ENCODE measurements around the gene NME9. TPM values are rescaled to one million over a fixed set of nuclear protein-coding genes. Genes with fewer than 3 reads are reported as not detected.

Gene NME9
- total and polyA plus RNA-seq, 7 experiments from 2014 or later: 0.52 to 2.0 (median 0.71) TPM; not detected in 1

DNA sequence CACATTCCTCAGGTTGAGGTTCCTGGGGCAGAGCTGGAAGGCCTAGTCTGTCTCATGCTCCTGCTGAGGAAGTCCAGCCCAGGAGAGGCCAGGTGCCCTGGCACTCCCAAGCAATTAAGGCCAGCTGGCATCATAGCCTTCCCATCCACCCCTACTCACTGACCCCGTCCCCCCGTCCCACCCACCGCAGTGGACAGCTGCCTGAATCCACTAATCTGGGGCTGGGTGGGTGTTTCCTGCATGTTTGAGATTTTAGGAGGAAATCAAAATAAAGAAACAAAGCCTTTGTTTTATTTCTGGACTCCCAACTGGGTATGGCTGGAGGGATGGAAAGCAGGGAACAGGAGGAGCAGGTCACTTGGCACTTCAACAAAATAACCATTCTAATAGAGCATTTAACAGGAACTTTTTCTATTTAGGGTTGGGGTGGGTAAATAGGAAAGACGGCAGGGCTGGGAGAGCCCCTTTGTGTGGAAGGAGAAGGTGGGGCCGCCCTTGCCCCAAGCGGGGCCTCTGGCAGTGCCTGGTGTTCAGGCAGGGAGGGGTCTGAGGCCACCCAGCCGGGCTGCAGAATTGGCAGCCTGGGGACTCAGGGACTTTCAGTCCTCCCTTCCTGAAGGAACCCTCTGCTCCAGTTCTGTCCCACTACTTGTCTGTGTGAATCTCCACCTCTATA lies 27.2 kb upstream of the NME9 start:
- Mint-ChIP-seq H3K27ac (no peak overlapping the region), H3K36me3 (no peaks in the 10 kb centered on the region), H3K4me3 (no peak overlapping the region), H3K27me3 (peaks cover 0 to 10% (median 0%) of the 10 kb centered on the region in 5 donors), H3K9me3 (no peaks in the 10 kb centered on the region), H3K4me1 (no peaks in the 10 kb centered on the region)
- ATAC-seq (no peak), DNase-seq (no peak)
- ChIA-PET POLR2A (no interaction called here), CTCF (no interaction called here)
- H3K4me3 ChIP-seq (ENCODE audit: low read length): no peak overlapping the region
- no peak overlapping the region for H3K27ac ChIP-seq (ENCODE audit: low read depth, low read length)
- no peaks in the 10 kb centered on the region for H3K27me3 ChIP-seq (ENCODE audit: control insufficient read depth in 2 of 2, insufficient read depth in 2 of 2, low read length in 2 of 2)
- H3K9me3 ChIP-seq (ENCODE audit: control insufficient read depth in 2 of 3, low read length in 3 of 3): no peaks in the 10 kb centered on the region
- no peaks in the 10 kb centered on the region for H3K36me3 ChIP-seq (ENCODE audit: control insufficient read depth in 2 of 3, insufficient read depth in 3 of 3, low read length in 3 of 3)
- H3K4me1 ChIP-seq (ENCODE audit: control insufficient read depth in 2 of 2, insufficient read depth in 2 of 2, low read length in 2 of 2): no peaks in the 10 kb centered on the region
- intact Hi-C loops (cut with micrococcal nuclease): no loop called here

DNA sequence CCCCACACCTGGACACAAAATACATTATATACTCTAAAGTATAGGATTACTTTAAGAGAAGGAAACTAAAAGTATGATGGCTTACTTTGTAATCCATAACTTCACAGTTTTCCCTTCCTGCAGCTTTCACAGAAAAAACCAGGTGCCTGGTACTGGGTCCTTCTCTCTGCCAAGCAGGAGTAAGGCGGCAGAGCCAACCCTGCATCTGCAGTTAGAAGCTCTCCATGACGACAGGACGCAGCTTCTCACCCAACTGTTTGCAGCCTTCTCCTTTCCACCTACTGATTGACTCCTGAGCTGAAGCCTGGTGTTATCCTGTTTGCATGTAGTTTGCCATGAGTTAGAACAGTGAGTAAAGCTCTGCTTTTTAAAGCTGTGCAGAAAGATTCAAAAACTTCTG lies 25.4 kb upstream of the NME9 start:
- Mint-ChIP-seq H3K27me3 (peaks cover 0 to 19% (median 0%) of the 10 kb centered on the region in 5 donors), H3K36me3 (no peaks in the 10 kb centered on the region), H3K9me3 (no peaks in the 10 kb centered on the region), H3K27ac (no peak overlapping the region), H3K4me1 (no peaks in the 10 kb centered on the region), H3K4me3 (no peak overlapping the region)
- Histone ChIP-seq H3K27ac (ENCODE audit: low read depth, low read length) (no peak overlapping the region), H3K27me3 (ENCODE audit: control insufficient read depth in 2 of 2, insufficient read depth in 2 of 2, low read length in 2 of 2) (no peaks in the 10 kb centered on the region), H3K9me3 (ENCODE audit: control insufficient read depth in 2 of 3, low read length in 3 of 3) (no peaks in the 10 kb centered on the region), H3K4me3 (ENCODE audit: low read length) (no peak overlapping the region), H3K36me3 (ENCODE audit: control insufficient read depth in 2 of 3, insufficient read depth in 3 of 3, low read length in 3 of 3) (no peaks in the 10 kb centered on the region), H3K4me1 (ENCODE audit: control insufficient read depth in 2 of 2, insufficient read depth in 2 of 2, low read length in 2 of 2) (no peaks in the 10 kb centered on the region)
- intact Hi-C loops (cut with micrococcal nuclease): no loop called here
- CTCF ChIA-PET: interaction anchor here (1.2 kb wide), 1 partner anchor 25 kb away, joined by 4 read pairs; no protein-coding TSS in a partner anchor
- DNase-seq: no peak
- ATAC-seq: no peak
- POLR2A ChIA-PET: no interaction called here

GRCh38 chr3:138354376-138354775 lies 24.7 kb upstream of the NME9 start:
- Mint-ChIP-seq H3K36me3 (no peaks in the 10 kb centered on the region), H3K27me3 (peaks cover 0 to 24% (median 4%) of the 10 kb centered on the region in 5 donors), H3K4me3 (no peak overlapping the region), H3K4me1 (no peaks in the 10 kb centered on the region), H3K9me3 (no peaks in the 10 kb centered on the region), H3K27ac (no peak overlapping the region)
- no peak for DNase-seq
- ChIA-PET CTCF (no interaction called here), POLR2A (no interaction called here)
- Histone ChIP-seq H3K4me3 (ENCODE audit: low read length) (no peak overlapping the region), H3K4me1 (ENCODE audit: control insufficient read depth in 2 of 2, insufficient read depth in 2 of 2, low read length in 2 of 2) (no peaks in the 10 kb centered on the region), H3K36me3 (ENCODE audit: control insufficient read depth in 2 of 3, insufficient read depth in 3 of 3, low read length in 3 of 3) (no peaks in the 10 kb centered on the region), H3K9me3 (ENCODE audit: control insufficient read depth in 2 of 3, low read length in 3 of 3) (no peaks in the 10 kb centered on the region), H3K27me3 (ENCODE audit: control insufficient read depth in 2 of 2, insufficient read depth in 2 of 2, low read length in 2 of 2) (no peaks in the 10 kb centered on the region), H3K27ac (ENCODE audit: low read depth, low read length) (no peak overlapping the region)
- ATAC-seq: no peak
- intact Hi-C loops (cut with micrococcal nuclease): no loop called here

DNA sequence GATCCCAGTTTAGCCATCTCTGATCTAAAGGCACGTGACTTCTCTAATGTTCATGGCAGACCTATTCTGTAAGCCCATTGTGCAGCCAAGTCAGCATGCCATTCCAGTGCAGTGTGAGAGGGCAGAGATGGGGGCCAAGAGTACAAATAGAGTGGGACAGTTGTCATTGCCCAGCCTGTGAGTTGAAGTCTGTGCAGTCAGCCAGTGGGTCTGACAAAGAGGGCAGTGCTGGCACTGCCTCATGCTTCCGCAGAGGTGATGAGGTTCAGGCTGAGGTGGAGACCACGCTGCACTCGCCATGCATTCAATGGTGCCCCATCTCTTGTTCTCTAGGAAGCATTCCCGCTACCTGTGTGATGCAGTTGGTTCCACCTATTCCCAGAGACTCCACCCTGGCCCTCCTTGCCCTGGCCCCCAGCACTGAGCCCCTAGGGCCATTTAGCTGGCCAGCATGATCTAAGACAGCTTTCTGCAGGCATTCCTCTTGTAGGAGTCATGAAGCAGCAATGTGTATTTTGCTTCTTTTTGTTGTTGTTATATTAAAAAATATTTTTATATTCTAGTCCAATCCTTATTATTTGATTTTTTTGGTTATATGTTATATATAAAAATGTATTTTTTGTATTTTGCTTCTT lies 22.4 kb upstream of the NME9 start:
- Histone ChIP-seq H3K4me1 (ENCODE audit: control insufficient read depth in 2 of 2, insufficient read depth in 2 of 2, low read length in 2 of 2) (no peaks in the 10 kb centered on the region), H3K36me3 (ENCODE audit: control insufficient read depth in 2 of 3, insufficient read depth in 3 of 3, low read length in 3 of 3) (no peaks in the 10 kb centered on the region), H3K27me3 (ENCODE audit: control insufficient read depth in 2 of 2, insufficient read depth in 2 of 2, low read length in 2 of 2) (no peaks in the 10 kb centered on the region), H3K9me3 (ENCODE audit: control insufficient read depth in 2 of 3, low read length in 3 of 3) (no peaks in the 10 kb centered on the region), H3K4me3 (ENCODE audit: low read length) (no peak overlapping the region), H3K27ac (ENCODE audit: low read depth, low read length) (no peak overlapping the region)
- CTCF ChIA-PET: no interaction called here
- peaks cover 9 to 39% (median 17%) of the 10 kb centered on the region in 5 donors for H3K27me3 Mint-ChIP-seq
- H3K4me1 Mint-ChIP-seq: peaks cover 0 to 10% (median 8%) of the 10 kb centered on the region in 7 donors
- DNase-seq (no peak), ATAC-seq (no peak)
- H3K36me3 Mint-ChIP-seq: peaks cover 0 to 4% (median 0%) of the 10 kb centered on the region in 5 donors
- intact Hi-C loops (cut with micrococcal nuclease): no loop called here
- POLR2A ChIA-PET: no interaction called here
- no peak overlapping the region for H3K27ac Mint-ChIP-seq
- peaks cover 0 to 4% (median 0%) of the 10 kb centered on the region in 11 donors for H3K9me3 Mint-ChIP-seq
- H3K4me3 Mint-ChIP-seq: no peak overlapping the region

DNA sequence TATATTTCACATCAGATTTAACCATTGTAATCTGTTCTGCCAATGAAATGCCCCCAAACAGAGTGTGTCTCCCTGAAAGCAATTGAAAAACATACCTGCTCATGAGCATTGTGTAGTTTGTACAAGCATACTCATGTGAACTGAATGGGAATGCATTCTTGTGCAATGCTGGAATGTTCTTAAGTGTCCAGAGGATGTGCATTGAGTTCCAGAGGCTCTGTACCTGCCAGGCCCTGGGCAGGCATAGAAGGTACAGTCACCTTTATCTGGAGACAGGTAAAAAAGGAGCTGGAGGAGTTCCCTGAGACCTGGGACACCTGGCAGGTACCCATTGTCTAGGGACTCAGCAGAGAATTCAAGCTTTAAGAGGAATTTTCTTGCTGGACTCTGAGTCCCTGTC lies 21.5 kb upstream of the NME9 start:
- Mint-ChIP-seq H3K36me3 (peaks cover 0 to 7% (median 0%) of the 10 kb centered on the region in 5 donors), H3K9me3 (peaks cover 0 to 4% (median 0%) of the 10 kb centered on the region in 11 donors), H3K27me3 (peaks cover 18 to 48% (median 25%) of the 10 kb centered on the region in 5 donors), H3K4me3 (no peak overlapping the region), H3K4me1 (peaks cover 0 to 11% (median 9%) of the 10 kb centered on the region in 7 donors), H3K27ac (no peak overlapping the region)
- no peaks in the 10 kb centered on the region for H3K9me3 ChIP-seq (ENCODE audit: control insufficient read depth in 2 of 3, low read length in 3 of 3)
- no peak overlapping the region for H3K27ac ChIP-seq (ENCODE audit: low read depth, low read length)
- no peaks in the 10 kb centered on the region for H3K36me3 ChIP-seq (ENCODE audit: control insufficient read depth in 2 of 3, insufficient read depth in 3 of 3, low read length in 3 of 3)
- ChIA-PET POLR2A (no interaction called here), CTCF (interaction anchor here (0.6 kb wide), 1 partner anchor 26 kb away, joined by 4 read pairs; no protein-coding TSS in a partner anchor)
- no peaks in the 10 kb centered on the region for H3K27me3 ChIP-seq (ENCODE audit: control insufficient read depth in 2 of 2, insufficient read depth in 2 of 2, low read length in 2 of 2)
- DNase-seq: no peak
- H3K4me1 ChIP-seq (ENCODE audit: control insufficient read depth in 2 of 2, insufficient read depth in 2 of 2, low read length in 2 of 2): no peaks in the 10 kb centered on the region
- no peak overlapping the region for H3K4me3 ChIP-seq (ENCODE audit: low read length)
- ATAC-seq: no peak
- intact Hi-C loops (cut with micrococcal nuclease): no loop called here

- ATAC-seq (no peak), DNase-seq (no peak)
- Mint-ChIP-seq H3K4me1 (peaks cover 0 to 11% (median 9%) of the 10 kb centered on the region in 7 donors), H3K27ac (no peak overlapping the region), H3K9me3 (peaks cover 0 to 4% (median 0%) of the 10 kb centered on the region in 11 donors), H3K36me3 (peaks cover 0 to 7% (median 0%) of the 10 kb centered on the region in 5 donors), H3K27me3 (peaks cover 26 to 48% (median 28%) of the 10 kb centered on the region in 5 donors), H3K4me3 (peak overlapping the region in 7 of 10 donors; percentile 7 to 63 (median 14))
- ChIA-PET POLR2A (no interaction called here), CTCF (interaction anchor here (0.8 kb wide), 1 partner anchor 169 kb away, joined by 3 read pairs; no protein-coding TSS in a partner anchor)
- Histone ChIP-seq H3K36me3 (ENCODE audit: control insufficient read depth in 2 of 3, insufficient read depth in 3 of 3, low read length in 3 of 3) (no peaks in the 10 kb centered on the region), H3K4me1 (ENCODE audit: control insufficient read depth in 2 of 2, insufficient read depth in 2 of 2, low read length in 2 of 2) (no peaks in the 10 kb centered on the region), H3K27me3 (ENCODE audit: control insufficient read depth in 2 of 2, insufficient read depth in 2 of 2, low read length in 2 of 2) (no peaks in the 10 kb centered on the region), H3K27ac (ENCODE audit: low read depth, low read length) (no peak overlapping the region), H3K9me3 (ENCODE audit: control insufficient read depth in 2 of 3, low read length in 3 of 3) (no peaks in the 10 kb centered on the region), H3K4me3 (ENCODE audit: low read length) (no peak overlapping the region)
- intact Hi-C loops (cut with micrococcal nuclease): no loop called here
Measured at GRCh38 chr3:138349926-138350665, 20.4 kb upstream of the NME9 start.

Data from naive thymus-derived CD4-positive, alpha-beta T cell (primary cell).